C4-2B (cell line): Measurements from ENCODE around the gene TXNDC11.

Source experiments
- CTCF ChIP-seq: fragments of 450-650 bp; conservative IDR thresholded peaks from 2 replicates; pipeline ENCODE4 v1.5.1; 2017; ENCODE audit warnings: mild to moderate bottlenecking
- ZFX ChIP-seq: fragments of 450-650 bp; IDR thresholded peaks from 2 replicates; pipeline ENCODE4 v1.6.1; 2017

GRCh38 chr16:11752856-11753255 lies 10.2 kb upstream of the TXNDC11 start:
- no peak for TF ChIP-seq CTCF
- no peak for TF ChIP-seq ZFX
